DND-41 (cell line): ENCODE data around the gene VSTM2B.

ENCODE experiments used
- EZH2 ChIP-seq: IDR thresholded peaks from 3 replicates; pipeline ENCODE4 v1.6.1; 2012; ENCODE audit warnings: borderline replicate concordance, low read depth, mild to moderate bottlenecking, moderate library complexity, low read length, inconsistent platforms; ENCODE audit not compliant: severe bottlenecking
- TF ChIP-seq, protein P1 (sequence below): IDR thresholded peaks from 2 replicates; pipeline ENCODE4 v1.5.1; 2012; ENCODE audit warnings: borderline replicate concordance, low read length, moderate library complexity, mild to moderate bottlenecking; ENCODE audit not compliant: poor library complexity, severe bottlenecking; ENCODE audit errors: extremely low read depth

- TF ChIP-seq, protein P1, sequence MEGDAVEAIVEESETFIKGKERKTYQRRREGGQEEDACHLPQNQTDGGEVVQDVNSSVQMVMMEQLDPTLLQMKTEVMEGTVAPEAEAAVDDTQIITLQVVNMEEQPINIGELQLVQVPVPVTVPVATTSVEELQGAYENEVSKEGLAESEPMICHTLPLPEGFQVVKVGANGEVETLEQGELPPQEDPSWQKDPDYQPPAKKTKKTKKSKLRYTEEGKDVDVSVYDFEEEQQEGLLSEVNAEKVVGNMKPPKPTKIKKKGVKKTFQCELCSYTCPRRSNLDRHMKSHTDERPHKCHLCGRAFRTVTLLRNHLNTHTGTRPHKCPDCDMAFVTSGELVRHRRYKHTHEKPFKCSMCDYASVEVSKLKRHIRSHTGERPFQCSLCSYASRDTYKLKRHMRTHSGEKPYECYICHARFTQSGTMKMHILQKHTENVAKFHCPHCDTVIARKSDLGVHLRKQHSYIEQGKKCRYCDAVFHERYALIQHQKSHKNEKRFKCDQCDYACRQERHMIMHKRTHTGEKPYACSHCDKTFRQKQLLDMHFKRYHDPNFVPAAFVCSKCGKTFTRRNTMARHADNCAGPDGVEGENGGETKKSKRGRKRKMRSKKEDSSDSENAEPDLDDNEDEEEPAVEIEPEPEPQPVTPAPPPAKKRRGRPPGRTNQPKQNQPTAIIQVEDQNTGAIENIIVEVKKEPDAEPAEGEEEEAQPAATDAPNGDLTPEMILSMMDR: no peak
- TF ChIP-seq EZH2: no peak
Observed at GRCh38 chr19:29517946-29518345, 7.8 kb upstream of the VSTM2B start.
